GM12878 (cell line): ENCODE measurements around the gene PITPNC1. TPM values are rescaled to one million over a fixed set of nuclear protein-coding genes. Genes with fewer than 3 reads are reported as not detected.
A peak's percentile ranks its signal among the peaks of the same experiment; 100 is the strongest.

Experiments used
- ASH2L ChIP-seq: fragments of 300-600, 200-600 bp; sonication (generic); IDR thresholded peaks from 2 replicates; pipeline ENCODE4 v1.6.1; 2017; ENCODE audit warnings: low read depth, mild to moderate bottlenecking, borderline replicate concordance
- CBFB ChIP-seq: IDR thresholded peaks from 2 replicates; pipeline ENCODE4 v1.6.1; 2016; ENCODE audit warnings: antibody characterized with exemption, low read depth
- CBX3 ChIP-seq: fragments of 200-600 bp; sonication (generic); IDR thresholded peaks from 2 replicates; pipeline ENCODE4 v1.6.1; 2016; ENCODE audit warnings: low read depth, borderline replicate concordance
- FOS ChIP-seq: IDR thresholded peaks from 3 replicates; pipeline ENCODE4 v1.6.1; 2011; ENCODE audit warnings: borderline replicate concordance; ENCODE audit not compliant: insufficient read length; ENCODE audit errors: extremely low read depth
- MEF2A ChIP-seq: IDR thresholded peaks from 2 replicates; pipeline ENCODE4 v1.6.1; 2011; ENCODE audit warnings: low read depth, mild to moderate bottlenecking, low read length, moderate library complexity; ENCODE audit not compliant: insufficient read depth
- REST ChIP-seq: IDR thresholded peaks from 2 replicates; pipeline ENCODE4 v1.6.1; 2012; ENCODE audit warnings: mild to moderate bottlenecking, low read depth, low read length
- SRF ChIP-seq, 2 experiments: IDR thresholded peaks; 2 replicates each; pipeline ENCODE4 v1.6.1; 2011; ENCODE audit warnings: low read depth in 2 of 2, low read length in 2 of 2, mild to moderate bottlenecking in 1 of 2, moderate library complexity in 1 of 2
- SUZ12 ChIP-seq: fragments of 200-600 bp; sonication (generic); IDR thresholded peaks from one replicate; pipeline ENCODE4 v1.6.1; 2018; ENCODE audit warnings: antibody characterized with exemption, mild to moderate bottlenecking; ENCODE audit not compliant: unreplicated experiment
- ZBTB4 ChIP-seq: fragments of 450-650 bp; formaldehyde crosslinking; IDR thresholded peaks from 2 replicates; pipeline ENCODE4 v1.4.0; 2022; ENCODE audit warnings: mild to moderate bottlenecking, moderate library complexity
- ZNF274 ChIP-seq: IDR thresholded peaks from one replicate; pipeline ENCODE4 v1.8.0; 2011; ENCODE audit not compliant: insufficient read length, insufficient read depth
- polyA plus RNA-seq, 11 experiments: library from polyadenylated mRNA; depleted of rRNA in 4 of 11; unstranded in 6 of 11; stranded (reverse) in 5 of 11; fragments of >200 nt; fragmentation: Nextera tagmentation in 4 of 11; fragmentation: Illumina TruSeq in 1 of 11; extraction: Ambion mirVana in 4 of 11; extraction: Trizol in 1 of 11; gene quantifications; 1 replicate in 1 of 11; 2 replicates in 10 of 11; pipeline versions ENCODE4 v1.2.1 to v1.2.3, GENCODE V29; 2011 to 2016; ENCODE audit warnings: inconsistent platforms in 2 of 11, missing spikeins in 2 of 11, low read depth in 1 of 11
- total RNA-seq, 4 experiments: library from RNA; depleted of rRNA in 3 of 4; stranded (reverse); fragments of >200 nt in 3 of 4; fragmentation: Illumina TruSeq in 1 of 4; extraction: Trizol in 1 of 4; gene quantifications; 2 replicates each; pipeline versions ENCODE4 v1.2.1 to v1.2.3, GENCODE V29; 2013 to 2021
- TF ChIP-seq, protein P1 (sequence below): fragments of 450-650 bp; formaldehyde crosslinking; IDR thresholded peaks from 2 replicates; pipeline ENCODE4 v1.5.0; 2022; ENCODE audit warnings: mild to moderate bottlenecking, missing genetic modification characterization
- TF ChIP-seq, protein P2 (sequence below): fragments of 450-650 bp; IDR thresholded peaks from 2 replicates; pipeline ENCODE4 v1.6.1; 2017; ENCODE audit warnings: borderline replicate concordance
- TF ChIP-seq, protein P3 (sequence below): fragments of 150-350 bp; IDR thresholded peaks from 2 replicates; pipeline ENCODE4 v1.6.1; 2016; ENCODE audit warnings: low read depth, low read length

PITPNC1 gene
- total and polyA plus RNA-seq, 10 of the 15 experiments (the other 5 are each of a cell fraction or from before 2014, with no cell fraction given) = 12.2 to 62.4 (median 47.3) TPM

DNA sequence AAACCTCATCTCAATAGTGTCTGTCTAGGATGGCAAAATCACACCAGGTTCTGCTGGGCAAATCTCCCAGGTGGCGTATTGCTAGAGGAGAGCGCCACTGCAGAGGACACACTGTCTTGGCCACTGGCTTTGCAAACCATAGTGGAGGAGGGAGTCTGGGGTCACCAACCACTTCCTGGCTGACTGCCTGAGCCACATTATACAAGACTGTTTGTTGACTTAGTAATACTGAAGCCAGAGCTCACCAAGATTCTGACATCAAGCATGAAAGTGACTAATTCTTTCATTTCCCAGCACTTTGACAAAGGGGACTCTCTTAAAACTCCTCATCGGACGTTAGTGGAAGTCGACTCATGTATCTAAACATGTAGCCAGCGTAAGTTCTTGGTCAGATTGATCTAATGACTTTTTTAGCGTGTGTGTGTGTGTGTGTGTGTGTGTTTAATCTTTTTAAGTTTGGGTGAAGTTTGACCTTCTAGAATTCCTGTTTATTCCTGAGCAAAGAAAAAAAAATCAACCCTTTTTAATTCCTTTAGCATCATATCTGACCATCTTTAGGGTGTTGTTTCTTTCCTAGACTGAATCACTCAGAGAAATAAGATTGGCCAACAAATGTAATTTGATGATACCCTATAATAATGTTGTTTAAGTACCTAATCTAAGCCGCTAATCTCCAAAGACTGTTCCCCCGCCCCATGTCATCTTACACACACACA, 13.7 kb downstream of the PITPNC1 start (continued):
- TF ChIP-seq ZBTB4 (no peak), CBFB (peak; percentile 93), ASH2L (no peak), FOS (no peak), SRF (IDR thresholded peaks at IDR 0.05; ENCODE audit: low read depth in 2 of 2, low read length in 2 of 2) (no peak), SUZ12 (no peak), CBX3 (no peak), REST (no peak), MEF2A (peak; percentile 80), ZNF274 (no peak)
- TF ChIP-seq, protein P1, sequence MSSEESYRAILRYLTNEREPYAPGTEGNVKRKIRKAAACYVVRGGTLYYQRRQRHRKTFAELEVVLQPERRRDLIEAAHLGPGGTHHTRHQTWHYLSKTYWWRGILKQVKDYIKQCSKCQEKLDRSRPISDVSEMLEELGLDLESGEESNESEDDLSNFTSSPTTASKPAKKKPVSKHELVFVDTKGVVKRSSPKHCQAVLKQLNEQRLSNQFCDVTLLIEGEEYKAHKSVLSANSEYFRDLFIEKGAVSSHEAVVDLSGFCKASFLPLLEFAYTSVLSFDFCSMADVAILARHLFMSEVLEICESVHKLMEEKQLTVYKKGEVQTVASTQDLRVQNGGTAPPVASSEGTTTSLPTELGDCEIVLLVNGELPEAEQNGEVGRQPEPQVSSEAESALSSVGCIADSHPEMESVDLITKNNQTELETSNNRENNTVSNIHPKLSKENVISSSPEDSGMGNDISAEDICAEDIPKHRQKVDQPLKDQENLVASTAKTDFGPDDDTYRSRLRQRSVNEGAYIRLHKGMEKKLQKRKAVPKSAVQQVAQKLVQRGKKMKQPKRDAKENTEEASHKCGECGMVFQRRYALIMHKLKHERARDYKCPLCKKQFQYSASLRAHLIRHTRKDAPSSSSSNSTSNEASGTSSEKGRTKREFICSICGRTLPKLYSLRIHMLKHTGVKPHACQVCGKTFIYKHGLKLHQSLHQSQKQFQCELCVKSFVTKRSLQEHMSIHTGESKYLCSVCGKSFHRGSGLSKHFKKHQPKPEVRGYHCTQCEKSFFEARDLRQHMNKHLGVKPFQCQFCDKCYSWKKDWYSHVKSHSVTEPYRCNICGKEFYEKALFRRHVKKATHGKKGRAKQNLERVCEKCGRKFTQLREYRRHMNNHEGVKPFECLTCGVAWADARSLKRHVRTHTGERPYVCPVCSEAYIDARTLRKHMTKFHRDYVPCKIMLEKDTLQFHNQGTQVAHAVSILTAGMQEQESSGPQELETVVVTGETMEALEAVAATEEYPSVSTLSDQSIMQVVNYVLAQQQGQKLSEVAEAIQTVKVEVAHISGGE = no peak
- TF ChIP-seq, protein P2, sequence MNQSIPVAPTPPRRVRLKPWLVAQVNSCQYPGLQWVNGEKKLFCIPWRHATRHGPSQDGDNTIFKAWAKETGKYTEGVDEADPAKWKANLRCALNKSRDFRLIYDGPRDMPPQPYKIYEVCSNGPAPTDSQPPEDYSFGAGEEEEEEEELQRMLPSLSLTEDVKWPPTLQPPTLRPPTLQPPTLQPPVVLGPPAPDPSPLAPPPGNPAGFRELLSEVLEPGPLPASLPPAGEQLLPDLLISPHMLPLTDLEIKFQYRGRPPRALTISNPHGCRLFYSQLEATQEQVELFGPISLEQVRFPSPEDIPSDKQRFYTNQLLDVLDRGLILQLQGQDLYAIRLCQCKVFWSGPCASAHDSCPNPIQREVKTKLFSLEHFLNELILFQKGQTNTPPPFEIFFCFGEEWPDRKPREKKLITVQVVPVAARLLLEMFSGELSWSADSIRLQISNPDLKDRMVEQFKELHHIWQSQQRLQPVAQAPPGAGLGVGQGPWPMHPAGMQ = no peak; the same call in 1 of the 2 replicates
- TF ChIP-seq, protein P3, sequence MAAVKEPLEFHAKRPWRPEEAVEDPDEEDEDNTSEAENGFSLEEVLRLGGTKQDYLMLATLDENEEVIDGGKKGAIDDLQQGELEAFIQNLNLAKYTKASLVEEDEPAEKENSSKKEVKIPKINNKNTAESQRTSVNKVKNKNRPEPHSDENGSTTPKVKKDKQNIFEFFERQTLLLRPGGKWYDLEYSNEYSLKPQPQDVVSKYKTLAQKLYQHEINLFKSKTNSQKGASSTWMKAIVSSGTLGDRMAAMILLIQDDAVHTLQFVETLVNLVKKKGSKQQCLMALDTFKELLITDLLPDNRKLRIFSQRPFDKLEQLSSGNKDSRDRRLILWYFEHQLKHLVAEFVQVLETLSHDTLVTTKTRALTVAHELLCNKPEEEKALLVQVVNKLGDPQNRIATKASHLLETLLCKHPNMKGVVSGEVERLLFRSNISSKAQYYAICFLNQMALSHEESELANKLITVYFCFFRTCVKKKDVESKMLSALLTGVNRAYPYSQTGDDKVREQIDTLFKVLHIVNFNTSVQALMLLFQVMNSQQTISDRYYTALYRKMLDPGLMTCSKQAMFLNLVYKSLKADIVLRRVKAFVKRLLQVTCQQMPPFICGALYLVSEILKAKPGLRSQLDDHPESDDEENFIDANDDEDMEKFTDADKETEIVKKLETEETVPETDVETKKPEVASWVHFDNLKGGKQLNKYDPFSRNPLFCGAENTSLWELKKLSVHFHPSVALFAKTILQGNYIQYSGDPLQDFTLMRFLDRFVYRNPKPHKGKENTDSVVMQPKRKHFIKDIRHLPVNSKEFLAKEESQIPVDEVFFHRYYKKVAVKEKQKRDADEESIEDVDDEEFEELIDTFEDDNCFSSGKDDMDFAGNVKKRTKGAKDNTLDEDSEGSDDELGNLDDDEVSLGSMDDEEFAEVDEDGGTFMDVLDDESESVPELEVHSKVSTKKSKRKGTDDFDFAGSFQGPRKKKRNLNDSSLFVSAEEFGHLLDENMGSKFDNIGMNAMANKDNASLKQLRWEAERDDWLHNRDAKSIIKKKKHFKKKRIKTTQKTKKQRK = no peak
